Endothelial cell of umbilical vein (primary cell): Measurements from ENCODE around the gene CHD6. TPM values are rescaled to one million over a fixed set of nuclear protein-coding genes. Genes with fewer than 3 reads are reported as not detected.

Source experiments
- BruUV-seq: library from RNA; stranded (reverse); fragments of 400-500 nt; replicated peaks from 2 replicates; lab custom pipeline; 2021; lab: Mats Ljungman, UMichigan
- CTCF ChIA-PET: fragments of 300-600, 350-600 bp; sonication (Branson Sonifier 250); formaldehyde crosslinking; loops from one replicate; lab custom pipeline; 2021; ENCODE audit warnings: antibody characterized with exemption, inconsistent platforms; lab: Charles Lee
- POLR2A ChIA-PET: fragments of 300-600, 350-600 bp; sonication (Branson Sonifier 250); formaldehyde crosslinking; loops from one replicate; lab custom pipeline; 2021; ENCODE audit warnings: antibody characterized with exemption, inconsistent platforms; lab: Charles Lee
- DNase-seq: peaks from one replicate; pipeline ENCODE4 v3.0.0-alpha.2; 2011; ENCODE audit warnings: low read depth, low spot score
- FAIRE-seq: peaks from 2 replicates; lab custom pipeline; 2011; peaks lifted over from hg19 to GRCh38; lab: Jason Lieb, UNC
- H2AFZ ChIP-seq: 2 replicates; pipeline ENCODE4 v1.6.0; 2012; ENCODE audit warnings: low read depth, low read length, control low read depth, inconsistent platforms
- H3K27ac ChIP-seq: 2 replicates; pipeline ENCODE4 v1.5.1; 2011; ENCODE audit warnings: low read depth, mild to moderate bottlenecking, control low read depth, low read length, moderate library complexity; ENCODE audit not compliant: insufficient read depth
- H3K27me3 ChIP-seq, 2 experiments: 2 replicates each; pipeline versions ENCODE4 v1.6.0 to v1.6.1; 2011; ENCODE audit warnings: low read length in 2 of 2, mixed read lengths in 1 of 2; ENCODE audit not compliant: control insufficient read depth in 2 of 2, insufficient read depth in 2 of 2
- H3K36me3 ChIP-seq, 2 experiments: 2 replicates in 1 of 2; 3 replicates in 1 of 2; pipeline ENCODE4 v1.5.1; 2011; ENCODE audit warnings: low read length in 2 of 2, mild to moderate bottlenecking in 1 of 2, moderate library complexity in 1 of 2; ENCODE audit not compliant: control insufficient read depth in 2 of 2, insufficient read depth in 2 of 2; ENCODE audit errors: extremely low read depth in 1 of 2
- H3K4me1 ChIP-seq: 3 replicates; pipeline ENCODE4 v1.5.1; 2011; ENCODE audit warnings: mild to moderate bottlenecking, low read length; ENCODE audit not compliant: control insufficient read depth, insufficient read depth; ENCODE audit errors: extremely low read depth
- H3K4me2 ChIP-seq: 2 replicates; pipeline ENCODE4 v1.6.1; 2011; ENCODE audit warnings: low read length, control low read depth, mixed read lengths; ENCODE audit not compliant: insufficient read depth
- H3K4me3 ChIP-seq, 3 experiments: fragments of 200-600 bp in 1 of 3; sonication (generic), shearing (Covaris generic) in 1 of 3; replicated peaks in 1 of 3; 2 replicates each; pipeline ENCODE4 v1.5.1; 2011 to 2016; ENCODE audit warnings: control low read depth in 3 of 3, low read length in 3 of 3, mild to moderate bottlenecking in 2 of 3, inconsistent platforms in 1 of 3, low read depth in 1 of 3, moderate library complexity in 1 of 3; ENCODE audit not compliant: insufficient read depth in 1 of 3
- H3K79me2 ChIP-seq: 2 replicates; pipeline ENCODE4 v1.6.0; 2012; ENCODE audit warnings: low read length, inconsistent platforms; ENCODE audit not compliant: control insufficient read depth, insufficient read depth
- H3K9ac ChIP-seq: replicated peaks from 2 replicates; pipeline ENCODE3; 2011; ENCODE audit warnings: low read length, control low read depth; ENCODE audit not compliant: insufficient read depth; ENCODE audit errors: extremely low read depth
- H3K9me1 ChIP-seq: replicated peaks from 3 replicates; pipeline ENCODE4 v1.6.0; 2011; ENCODE audit warnings: mild to moderate bottlenecking, low read length; ENCODE audit not compliant: control insufficient read depth, insufficient read depth; ENCODE audit errors: extremely low read depth
- H3K9me3 ChIP-seq: replicated peaks from 2 replicates; pipeline ENCODE4 v1.5.1; 2012; ENCODE audit warnings: low read length, inconsistent platforms; ENCODE audit not compliant: control insufficient read depth, insufficient read depth
- H4K20me1 ChIP-seq: replicated peaks from 2 replicates; pipeline ENCODE3; 2011; ENCODE audit warnings: mild to moderate bottlenecking, low read length; ENCODE audit not compliant: control insufficient read depth, insufficient read depth; ENCODE audit errors: extremely low read depth
- EZH2 ChIP-seq: IDR thresholded peaks from 2 replicates; pipeline ENCODE4 v1.6.1; 2012; ENCODE audit warnings: borderline replicate concordance, low read depth, mild to moderate bottlenecking, moderate library complexity, low read length, inconsistent platforms; ENCODE audit not compliant: severe bottlenecking
- FOS ChIP-seq: IDR thresholded peaks from 2 replicates; pipeline ENCODE4 v1.6.1; 2011; ENCODE audit warnings: mild to moderate bottlenecking, low read length, moderate library complexity, borderline replicate concordance; ENCODE audit not compliant: insufficient read depth
- GATA2 ChIP-seq: IDR thresholded peaks from 2 replicates; pipeline ENCODE4 v1.7.0; 2011; ENCODE audit warnings: low read depth, mild to moderate bottlenecking, moderate library complexity, mixed read lengths, low read length; ENCODE audit not compliant: insufficient read length, insufficient read depth
- JUN ChIP-seq: IDR thresholded peaks from 2 replicates; pipeline ENCODE4 v1.6.1; 2011; ENCODE audit warnings: borderline replicate concordance, low read depth; ENCODE audit not compliant: insufficient read length, insufficient read depth
- MYC ChIP-seq: IDR thresholded peaks from one replicate; pipeline ENCODE4 v1.6.1; 2011; ENCODE audit warnings: mild to moderate bottlenecking, low read depth, low read length
- POLR2A ChIP-seq: IDR thresholded peaks from 2 replicates; pipeline ENCODE4 v1.6.1; 2012; ENCODE audit warnings: low read depth, mild to moderate bottlenecking, control low read depth, low read length
- POLR2AphosphoS5 ChIP-seq: IDR thresholded peaks from 2 replicates; pipeline ENCODE4 v1.6.1; 2012; ENCODE audit warnings: low read depth, mild to moderate bottlenecking, control low read depth, low read length, moderate library complexity; ENCODE audit not compliant: insufficient read depth
- dilution Hi-C: fragments of 300-500 bp; cut with MboI; formaldehyde crosslinking; loops from one replicate; pipeline ENCODE4 v1.15.0; 2019; ENCODE audit warnings: low sequenced_read_pairs; ENCODE audit not compliant: extremely low pct_ligation_motif_present
- intact Hi-C: fragments of 100-400 bp; cut with micrococcal nuclease; formaldehyde crosslinking; loops from one replicate; pipeline ENCODE4 v1.10.0; 2022
- polyA plus RNA-seq, 4 experiments: library from polyadenylated mRNA; depleted of rRNA in 3 of 4; stranded (reverse) in 3 of 4; unstranded in 1 of 4; fragments of >200 nt; gene quantifications; 2 replicates each; pipeline versions ENCODE4 v1.2.1 to v1.2.3, GENCODE V29; 2011 to 2012; ENCODE audit warnings: missing spikeins in 1 of 4
- total RNA-seq: library from RNA; stranded (reverse); gene quantifications from 2 replicates; pipeline ENCODE4 v1.2.3, GENCODE V29; 2021
- TF ChIP-seq, protein P1 (sequence below), 2 donors: IDR thresholded peaks; 1 replicate in 1 of 2; 2 replicates in 1 of 2; pipeline ENCODE4 v1.5.1; 2011; ENCODE audit warnings: low read length in 2 of 2, mild to moderate bottlenecking in 2 of 2, moderate library complexity in 2 of 2, control low read depth in 1 of 2, inconsistent platforms in 1 of 2, low read depth in 1 of 2; ENCODE audit not compliant: insufficient read depth in 1 of 2; ENCODE audit errors: extremely low read depth in 1 of 2
- TF ChIP-seq, protein P2 (sequence below): IDR thresholded peaks from 2 replicates; pipeline ENCODE4 v1.6.1; 2011; ENCODE audit not compliant: insufficient read depth, insufficient read length

The CHD6 gene
- total and polyA plus RNA-seq, 2 donors (not counting 3 experiments of a cell fraction or from before 2014, with no cell fraction given), result 7.2 to 33.7 TPM

DNA sequence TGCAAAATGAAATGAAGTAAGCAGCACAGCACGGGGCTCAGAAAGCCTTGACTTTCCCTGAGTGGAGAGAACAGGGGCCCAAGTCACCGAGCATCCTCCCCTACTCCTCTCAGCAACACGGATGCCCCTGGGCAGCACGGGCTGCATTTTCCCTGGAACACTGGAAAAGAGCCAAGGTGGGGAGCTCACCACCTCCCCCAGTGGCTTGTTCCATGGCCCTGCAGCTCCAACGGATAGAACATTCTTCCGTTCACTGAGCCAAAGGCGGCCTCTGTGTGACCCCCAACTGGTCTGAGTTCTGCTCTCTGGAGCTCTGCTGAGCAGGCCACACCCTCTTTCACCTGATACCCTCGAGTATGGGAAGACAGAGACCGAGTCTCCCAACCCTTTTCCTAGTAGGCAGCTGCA lies 230.7 kb downstream of the CHD6 start:
- no peaks in the 10 kb centered on the region for H3K4me1 ChIP-seq
- no peaks in the 10 kb centered on the region for H3K36me3 ChIP-seq
- FAIRE-seq, result no peak
- no peak overlapping the region for H3K27ac ChIP-seq
- peaks cover 2 to 3% of the 10 kb centered on the region in 2 experiments for H3K27me3 ChIP-seq
- no peak overlapping the region for H2AFZ ChIP-seq
- no peaks in the 10 kb centered on the region for H3K9me1 ChIP-seq
- BruUV-seq, result no TSS peak
- intact Hi-C loops (no loop called here), dilution Hi-C loops (no loop called here)
- ChIA-PET POLR2A (no interaction called here), CTCF (interaction anchor here (0.7 to 1.2 kb wide), 2 partner anchors 11 to 24 kb away, joined by 3 read pairs; no protein-coding TSS in a partner anchor)
- no peaks in the 10 kb centered on the region for H3K9me3 ChIP-seq
- H3K9ac ChIP-seq, result no peak overlapping the region
- H4K20me1 ChIP-seq, result no peaks in the 10 kb centered on the region
- no peak overlapping the region for H3K4me3 ChIP-seq
- H3K79me2 ChIP-seq, result no peaks in the 10 kb centered on the region
- no peak for DNase-seq
- H3K4me2 ChIP-seq, result no peak overlapping the region
- TF ChIP-seq, protein P1, sequence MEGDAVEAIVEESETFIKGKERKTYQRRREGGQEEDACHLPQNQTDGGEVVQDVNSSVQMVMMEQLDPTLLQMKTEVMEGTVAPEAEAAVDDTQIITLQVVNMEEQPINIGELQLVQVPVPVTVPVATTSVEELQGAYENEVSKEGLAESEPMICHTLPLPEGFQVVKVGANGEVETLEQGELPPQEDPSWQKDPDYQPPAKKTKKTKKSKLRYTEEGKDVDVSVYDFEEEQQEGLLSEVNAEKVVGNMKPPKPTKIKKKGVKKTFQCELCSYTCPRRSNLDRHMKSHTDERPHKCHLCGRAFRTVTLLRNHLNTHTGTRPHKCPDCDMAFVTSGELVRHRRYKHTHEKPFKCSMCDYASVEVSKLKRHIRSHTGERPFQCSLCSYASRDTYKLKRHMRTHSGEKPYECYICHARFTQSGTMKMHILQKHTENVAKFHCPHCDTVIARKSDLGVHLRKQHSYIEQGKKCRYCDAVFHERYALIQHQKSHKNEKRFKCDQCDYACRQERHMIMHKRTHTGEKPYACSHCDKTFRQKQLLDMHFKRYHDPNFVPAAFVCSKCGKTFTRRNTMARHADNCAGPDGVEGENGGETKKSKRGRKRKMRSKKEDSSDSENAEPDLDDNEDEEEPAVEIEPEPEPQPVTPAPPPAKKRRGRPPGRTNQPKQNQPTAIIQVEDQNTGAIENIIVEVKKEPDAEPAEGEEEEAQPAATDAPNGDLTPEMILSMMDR (IDR thresholded peaks at IDR 0.05; ENCODE audit: extremely low read depth in 1 of 2, insufficient read depth in 1 of 2, low read depth in 1 of 2, low read length in 2 of 2), result peak in 1 of 2 donors; percentile 17
- no peak for TF ChIP-seq EZH2

DNA sequence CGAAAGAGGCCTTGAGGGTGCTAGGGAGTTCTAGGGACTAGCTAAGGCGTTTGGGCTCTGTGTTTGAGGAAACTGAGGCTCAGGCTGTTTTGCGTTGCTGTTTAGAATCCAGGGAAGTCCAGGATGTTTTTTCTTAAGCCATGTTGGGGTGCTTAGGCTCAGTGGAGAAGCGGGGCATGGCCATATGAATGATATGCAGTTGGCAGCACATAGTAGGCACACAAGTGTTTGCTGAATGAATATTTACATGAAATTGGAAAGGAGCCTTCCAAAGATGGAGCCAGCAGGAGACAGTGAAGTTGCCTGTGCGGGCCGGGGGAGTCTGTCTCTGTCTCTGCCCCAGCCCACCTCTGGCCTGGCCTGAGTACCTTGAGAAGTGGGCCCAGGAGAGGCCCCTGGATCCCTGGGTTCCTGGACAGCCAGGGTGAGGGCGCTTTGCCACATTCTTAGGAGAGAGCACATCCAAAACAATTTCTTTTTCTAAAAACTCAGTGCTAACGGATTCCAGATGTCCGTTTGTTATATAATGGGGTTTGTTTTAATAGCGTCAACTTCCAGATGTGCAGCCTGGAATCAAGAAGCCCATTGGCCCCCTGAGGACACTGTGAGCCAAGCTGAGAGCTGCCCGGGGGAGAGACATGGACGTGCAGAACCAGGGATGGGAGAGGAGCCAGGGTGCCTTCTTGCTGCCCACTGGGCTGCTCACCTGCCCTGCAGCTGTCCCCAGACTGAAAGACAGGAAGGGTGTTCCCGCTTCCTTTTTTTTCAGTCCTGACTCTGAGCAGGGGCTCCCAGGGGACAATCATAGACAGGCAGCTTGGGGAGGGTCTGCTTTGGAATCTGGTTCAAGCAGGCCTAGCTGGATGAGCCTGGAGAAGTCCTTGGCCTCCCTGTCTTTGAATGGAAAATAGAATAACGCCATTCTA lies 231.4 kb downstream of the CHD6 start:
- H2AFZ ChIP-seq, result no peak overlapping the region
- H3K36me3 ChIP-seq, result no peaks in the 10 kb centered on the region
- no peaks in the 10 kb centered on the region for H3K79me2 ChIP-seq
- ChIA-PET CTCF (no interaction called here), POLR2A (no interaction called here)
- no peak overlapping the region for H3K27ac ChIP-seq
- H4K20me1 ChIP-seq, result no peaks in the 10 kb centered on the region
- intact Hi-C loops (no loop called here), dilution Hi-C loops (no loop called here)
- no TSS peak for BruUV-seq
- H3K4me1 ChIP-seq, result no peaks in the 10 kb centered on the region
- no peak overlapping the region for H3K9ac ChIP-seq
- no peak overlapping the region for H3K4me2 ChIP-seq
- TF ChIP-seq GATA2, result no peak
- TF ChIP-seq MYC, result no peak
- TF ChIP-seq, protein P1 (IDR thresholded peaks at IDR 0.05; ENCODE audit: extremely low read depth in 1 of 2, insufficient read depth in 1 of 2, low read depth in 1 of 2, low read length in 2 of 2), result no peak
- TF ChIP-seq POLR2A, result no peak
- TF ChIP-seq EZH2, result no peak
- no peak for TF ChIP-seq FOS
- no peak for TF ChIP-seq POLR2AphosphoS5
- TF ChIP-seq, protein P2, sequence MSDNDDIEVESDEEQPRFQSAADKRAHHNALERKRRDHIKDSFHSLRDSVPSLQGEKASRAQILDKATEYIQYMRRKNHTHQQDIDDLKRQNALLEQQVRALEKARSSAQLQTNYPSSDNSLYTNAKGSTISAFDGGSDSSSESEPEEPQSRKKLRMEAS, result no peak
- TF ChIP-seq JUN, result no peak
- H3K9me3 ChIP-seq, result no peaks in the 10 kb centered on the region
- DNase-seq, result no peak
- H3K4me3 ChIP-seq, result no peak overlapping the region
- H3K9me1 ChIP-seq, result no peaks in the 10 kb centered on the region
- FAIRE-seq, result no peak
- peaks cover 2 to 3% of the 10 kb centered on the region in 2 experiments for H3K27me3 ChIP-seq
